ENCODE measurements around the gene KCNN3.

GRCh38 chr1:154838988-154839387, 31.1 kb downstream of the KCNN3 start:
- TF ChIP-seq EP300 (conservative IDR thresholded peaks at IDR 0.05; ENCODE audit: poor library complexity, severe bottlenecking) (no peak), CTCF (IDR thresholded peaks at IDR 0.05; ENCODE audit: poor library complexity, severe bottlenecking) (no peak), EZH2 (IDR thresholded peaks at IDR 0.05; ENCODE audit: borderline replicate concordance, insufficient read depth, low read length, poor library complexity, severe bottlenecking) (no peak), RAD21 (conservative IDR thresholded peaks at IDR 0.05) (no peak), POLR2AphosphoS5 (IDR thresholded peaks at IDR 0.05) (no peak), MXI1 (conservative IDR thresholded peaks at IDR 0.05; ENCODE audit: poor library complexity, severe bottlenecking) (no peak), REST (IDR thresholded peaks at IDR 0.05; ENCODE audit: borderline replicate concordance) (no peak), TAF1 (IDR thresholded peaks at IDR 0.05; ENCODE audit: low read depth) (no peak)
